Right kidney (tissue), 1 donor: ENCODE measurements around the gene GRPR.
"Not testable (repeated sequence)": the region's sequence is repeated elsewhere in the genome, so short reads cannot be mapped to it uniquely, and the experiment has no call there.

ENCODE experiments used
- DNase-seq: peaks from one replicate; pipeline ENCODE4 v3.0.0-alpha.2; 2016

GRPR gene

GRCh38 chrX:16183843-16184242 is 60.5 kb downstream of the GRPR start:
- not testable (repeated sequence) for DNase-seq

GRCh38 chrX:16185725-16186136 is 62.4 kb downstream of the GRPR start:
- no peak for DNase-seq

- DNase-seq = no peak
Measured at GRCh38 chrX:16186380-16187007, 63.1 kb downstream of the GRPR start.

GRCh38 chrX:16187024-16187760 is 63.8 kb downstream of the GRPR start:
- no peak for DNase-seq

GRCh38 chrX:16188687-16189086 is 65.3 kb downstream of the GRPR start:
- no peak for DNase-seq

- no peak for DNase-seq
Measured at GRCh38 chrX:16191605-16192004, 68.2 kb downstream of the GRPR start.

- DNase-seq = no peak
Measured at GRCh38 chrX:16196829-16197228, 73.5 kb downstream of the GRPR start.

GRCh38 chrX:16199343-16199742 is 76.0 kb downstream of the GRPR start:
- no peak for DNase-seq

GRCh38 chrX:16202943-16203342 is 79.6 kb downstream of the GRPR start:
- DNase-seq = no peak
